HUES64 (cell line): ENCODE data around the gene P4HA1.
"Not testable (repeated sequence)": the region's sequence is repeated elsewhere in the genome, so short reads cannot be mapped to it uniquely, and the experiment has no call there.

Source experiments
- H3K27ac ChIP-seq: 2 replicates; pipeline ENCODE4 v1.7.0; 2013; ENCODE audit warnings: low read depth, low read length, inconsistent platforms
- H3K27me3 ChIP-seq: 2 replicates; pipeline ENCODE4 v1.6.1; 2013; ENCODE audit warnings: mild to moderate bottlenecking, low read length; ENCODE audit not compliant: insufficient read depth
- H3K36me3 ChIP-seq: 2 replicates; pipeline ENCODE4 v1.6.1; 2013; ENCODE audit warnings: mild to moderate bottlenecking, low read length; ENCODE audit not compliant: insufficient read depth
- H3K4me1 ChIP-seq: 2 replicates; pipeline ENCODE4 v1.6.1; 2013; ENCODE audit warnings: mild to moderate bottlenecking, low read length, moderate library complexity; ENCODE audit not compliant: insufficient read depth
- H3K4me3 ChIP-seq: 2 replicates; pipeline ENCODE4 v1.5.1; 2013; ENCODE audit warnings: mild to moderate bottlenecking, low read length, moderate library complexity
- H3K9ac ChIP-seq: 2 replicates; pipeline ENCODE4 v1.6.1; 2013; ENCODE audit warnings: mild to moderate bottlenecking, low read depth, low read length
- H3K9me3 ChIP-seq: 2 replicates; pipeline ENCODE4 v1.6.1; 2013; ENCODE audit warnings: low read depth, low read length; ENCODE audit not compliant: insufficient read depth
- WGBS: fragments of 150-250, 120-280 bp; methylation state at CpG from one replicate; pipeline ENCODE4 v1.1.7; 2013; ENCODE audit warnings: missing lambda C conversion rate; 5-methylcytosine and 5-hydroxymethylcytosine counted together

The P4HA1 gene

DNA sequence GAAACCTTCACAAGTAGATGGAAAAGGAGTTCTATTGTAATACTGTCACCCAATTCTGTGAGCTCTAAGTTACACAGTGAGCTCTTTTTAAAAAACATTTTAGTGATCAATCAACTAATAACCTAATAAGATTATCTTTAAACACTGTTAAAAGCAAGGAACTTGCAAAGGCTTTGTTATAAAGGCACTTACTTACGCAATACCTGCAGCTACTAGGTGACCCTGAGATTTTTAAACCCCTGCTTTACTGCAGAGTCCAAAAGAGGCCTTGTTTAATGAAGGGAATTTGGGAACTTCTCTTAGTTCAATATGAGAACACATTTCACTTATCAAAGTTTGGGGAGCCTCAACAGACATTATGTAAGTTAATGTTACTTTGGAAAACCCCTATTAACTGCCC is 53.3 kb downstream of the P4HA1 start:
- H3K9ac ChIP-seq: peak overlapping the region; percentile 33; the same call in 1 of the 2 replicates
- peaks cover 60% of the 10 kb centered on the region for H3K36me3 ChIP-seq
- 100% methylated on average over 1 of the region's 1 CpG for WGBS
- no peak overlapping the region for H3K4me3 ChIP-seq
- no peaks in the 10 kb centered on the region for H3K27me3 ChIP-seq
- H3K4me1 ChIP-seq: peaks cover 35% of the 10 kb centered on the region
- H3K9me3 ChIP-seq: no peaks in the 10 kb centered on the region
- H3K27ac ChIP-seq: peak overlapping the region; percentile 82

DNA sequence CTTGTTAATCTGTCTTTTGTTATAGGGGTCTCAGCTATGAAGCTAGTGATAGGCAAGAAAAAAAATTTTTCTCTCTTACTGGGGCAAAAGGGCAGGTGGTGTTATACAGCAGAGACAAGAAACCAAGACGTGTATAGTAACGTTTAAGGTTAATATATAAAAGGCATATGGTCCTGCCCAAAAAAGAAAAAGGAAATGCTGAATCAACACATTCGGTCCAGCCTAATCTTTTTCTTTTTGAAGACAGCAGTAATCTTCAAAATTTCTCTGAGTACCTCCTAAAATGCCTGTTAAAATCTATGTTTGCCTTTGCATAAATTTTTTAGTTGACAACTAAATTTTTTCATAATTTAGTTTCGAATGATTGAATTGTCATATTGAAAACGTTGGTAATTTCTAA is 54.5 kb downstream of the P4HA1 start:
- Histone ChIP-seq H3K27ac (no peak overlapping the region), H3K4me1 (peaks cover 35% of the 10 kb centered on the region), H3K36me3 (peaks cover 53% of the 10 kb centered on the region), H3K9me3 (no peaks in the 10 kb centered on the region), H3K9ac (no peak overlapping the region), H3K27me3 (no peaks in the 10 kb centered on the region), H3K4me3 (no peak overlapping the region)
- WGBS: 96% methylated on average over 3 of the region's 5 CpGs

DNA sequence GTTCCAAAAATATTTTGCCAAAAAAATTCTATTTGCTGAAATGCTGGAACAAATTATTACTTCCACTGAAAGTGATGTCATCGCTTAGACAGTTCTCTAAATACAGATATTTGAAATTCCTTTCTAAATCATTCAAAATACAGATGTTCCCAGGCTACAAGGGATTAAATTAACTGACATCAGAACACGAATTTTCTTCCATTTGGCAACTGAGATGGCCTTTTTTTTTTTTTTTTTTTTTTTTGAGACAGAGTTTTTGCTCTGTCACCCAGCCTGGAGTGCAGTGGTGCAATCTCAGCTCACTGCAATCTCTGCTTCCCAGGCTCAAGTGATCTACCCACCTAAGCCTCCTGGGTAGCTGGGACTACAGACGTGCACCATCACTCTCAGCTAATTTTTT is 57.0 kb downstream of the P4HA1 start:
- H3K4me1 ChIP-seq: peaks cover 16% of the 10 kb centered on the region
- WGBS: 87% methylated on average over 3 of the region's 3 CpGs
- peaks cover 50% of the 10 kb centered on the region for H3K36me3 ChIP-seq
- H3K9me3 ChIP-seq: no peaks in the 10 kb centered on the region
- H3K27ac ChIP-seq: no peak overlapping the region
- no peak overlapping the region for H3K9ac ChIP-seq
- no peaks in the 10 kb centered on the region for H3K27me3 ChIP-seq
- no peak overlapping the region for H3K4me3 ChIP-seq

DNA sequence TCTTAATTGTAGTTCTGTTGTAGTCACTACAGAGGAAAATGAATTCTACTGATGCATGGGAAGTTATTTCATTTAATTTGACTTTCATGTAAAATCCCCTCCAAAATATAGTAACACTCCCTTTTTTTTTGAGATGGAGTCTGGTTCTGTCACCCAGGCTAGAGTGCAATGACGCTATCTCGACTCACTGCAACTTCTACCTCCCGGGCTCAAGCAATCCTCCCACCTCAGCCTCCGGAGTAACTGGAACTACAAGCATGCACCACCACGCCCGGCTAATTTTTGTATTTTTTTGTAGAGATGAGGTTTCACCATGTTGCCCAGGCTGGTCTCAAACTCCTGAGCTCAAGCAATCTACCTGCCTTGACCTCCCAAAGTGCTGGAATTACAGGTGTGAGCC is 60.4 kb downstream of the P4HA1 start:
- peaks cover 19% of the 10 kb centered on the region for H3K36me3 ChIP-seq
- 95% methylated on average over 6 of the region's 6 CpGs for WGBS
- H3K9ac ChIP-seq, H3K27ac ChIP-seq, H3K4me3 ChIP-seq, H3K27me3 ChIP-seq, H3K9me3 ChIP-seq, H3K4me1 ChIP-seq: not testable (repeated sequence)

DNA sequence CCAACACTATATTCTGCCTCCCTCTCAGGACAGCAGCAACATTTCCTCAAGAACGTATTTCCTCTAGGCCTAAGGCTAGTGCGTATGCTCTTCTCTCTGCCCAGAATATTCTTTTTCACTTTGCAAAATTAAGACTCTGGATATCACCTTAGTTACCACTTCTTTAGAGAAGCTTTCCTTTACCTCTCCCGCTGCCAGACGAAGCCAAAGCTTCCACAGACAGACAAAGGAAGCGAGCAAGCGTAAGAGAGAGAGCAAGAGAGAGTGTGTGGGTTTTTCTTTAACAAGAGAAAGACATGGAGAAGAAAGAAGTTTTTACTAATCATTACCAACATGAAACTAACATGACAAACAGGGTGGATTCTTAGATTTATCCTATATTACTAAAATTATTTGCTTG is 64.1 kb downstream of the P4HA1 start:
- Histone ChIP-seq H3K27me3 (no peaks in the 10 kb centered on the region), H3K27ac (no peak overlapping the region)
- WGBS: 93% methylated on average over 6 of the region's 6 CpGs

DNA sequence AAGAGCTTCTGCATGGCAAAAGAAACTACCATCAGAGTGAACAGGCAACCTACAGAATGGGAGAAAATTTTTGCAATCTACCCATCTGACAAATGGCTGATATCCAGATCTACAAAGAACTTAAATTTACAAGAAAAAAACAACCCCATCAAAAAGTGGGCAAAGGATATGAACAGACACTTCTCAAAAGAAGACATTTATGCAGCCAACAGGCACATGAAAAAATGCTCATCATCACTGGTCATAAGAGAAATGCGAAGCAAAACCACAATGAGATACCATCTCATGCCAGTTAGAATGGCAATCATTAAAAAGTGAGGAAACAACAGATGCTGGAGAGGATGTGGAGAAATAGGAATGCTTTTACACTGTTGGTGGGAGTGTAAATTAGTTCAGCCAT is 70.0 kb downstream of the P4HA1 start:
- not testable (repeated sequence) for H3K27me3 ChIP-seq
- H3K36me3 ChIP-seq: peaks cover 32% of the 10 kb centered on the region
- 100% methylated on average over 1 of the region's 1 CpG for WGBS

More for the DNA sequence above, 64.1 kb downstream of the P4HA1 start:
- Histone ChIP-seq H3K4me1 (no peaks in the 10 kb centered on the region; the same call in 1 of the 2 replicates), H3K4me3 (no peak overlapping the region), H3K36me3 (peaks cover 46% of the 10 kb centered on the region), H3K9ac (no peak overlapping the region), H3K9me3 (no peaks in the 10 kb centered on the region)

DNA sequence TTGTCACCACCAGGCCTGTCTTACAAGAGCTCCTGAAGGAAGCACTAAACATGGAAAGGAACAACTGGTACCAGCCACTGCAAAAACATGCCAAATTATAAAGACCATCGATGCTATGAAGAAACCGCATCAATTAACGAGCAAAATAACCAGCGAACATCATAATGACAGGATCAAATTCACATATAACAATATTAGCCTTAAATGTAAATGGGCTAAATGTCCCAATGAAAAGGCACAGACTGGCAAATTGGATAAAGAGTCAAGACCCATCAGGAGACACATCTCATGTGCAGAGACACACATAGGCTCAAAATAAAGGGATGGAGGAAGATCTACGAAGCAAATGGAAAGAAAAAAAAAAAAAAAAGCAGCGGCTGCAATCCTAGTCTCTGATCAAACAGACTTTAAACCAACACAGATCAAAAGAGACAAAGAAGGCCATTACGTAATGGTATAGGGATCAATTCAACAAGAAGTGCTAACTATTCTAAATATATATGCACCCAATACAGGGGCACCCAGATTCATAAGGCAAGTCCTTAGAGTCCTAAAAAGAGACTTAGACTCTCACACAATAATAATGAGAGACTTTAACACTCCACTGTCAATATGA is 73.1 kb downstream of the P4HA1 start:
- H3K9me3 ChIP-seq, H3K4me3 ChIP-seq, H3K9ac ChIP-seq, H3K27ac ChIP-seq, H3K27me3 ChIP-seq, H3K4me1 ChIP-seq: not testable (repeated sequence)
- WGBS: 98% methylated on average over 5 of the region's 7 CpGs
- H3K36me3 ChIP-seq: peaks cover 18% of the 10 kb centered on the region

More for the DNA sequence above, 70.0 kb downstream of the P4HA1 start:
- H3K27ac ChIP-seq, H3K9ac ChIP-seq, H3K9me3 ChIP-seq, H3K4me3 ChIP-seq, H3K4me1 ChIP-seq: not testable (repeated sequence)

DNA sequence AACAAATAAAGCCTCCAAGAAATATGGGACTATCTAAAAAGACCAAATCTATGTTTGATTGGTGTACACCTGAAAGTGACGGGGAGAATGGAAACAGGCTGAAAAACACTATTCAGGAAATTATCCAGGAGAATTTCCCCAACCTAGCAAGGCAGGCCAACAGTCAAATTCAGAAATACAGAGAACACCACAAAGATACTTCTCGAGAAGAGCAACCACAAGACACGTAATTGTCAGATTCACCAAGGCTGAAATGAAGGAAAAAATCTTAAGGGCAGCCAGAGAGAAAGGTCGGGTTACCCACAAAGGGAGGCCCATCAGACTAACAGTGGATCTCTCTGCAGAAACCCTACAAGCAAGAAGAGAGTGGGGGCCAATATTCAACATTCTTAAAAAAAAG is 73.7 kb downstream of the P4HA1 start:
- not testable (repeated sequence) for H3K9ac ChIP-seq, H3K27ac ChIP-seq, H3K27me3 ChIP-seq, H3K9me3 ChIP-seq, H3K4me1 ChIP-seq, H3K4me3 ChIP-seq
- 90% methylated on average over 4 of the region's 4 CpGs for WGBS
- peaks cover 12% of the 10 kb centered on the region for H3K36me3 ChIP-seq

DNA sequence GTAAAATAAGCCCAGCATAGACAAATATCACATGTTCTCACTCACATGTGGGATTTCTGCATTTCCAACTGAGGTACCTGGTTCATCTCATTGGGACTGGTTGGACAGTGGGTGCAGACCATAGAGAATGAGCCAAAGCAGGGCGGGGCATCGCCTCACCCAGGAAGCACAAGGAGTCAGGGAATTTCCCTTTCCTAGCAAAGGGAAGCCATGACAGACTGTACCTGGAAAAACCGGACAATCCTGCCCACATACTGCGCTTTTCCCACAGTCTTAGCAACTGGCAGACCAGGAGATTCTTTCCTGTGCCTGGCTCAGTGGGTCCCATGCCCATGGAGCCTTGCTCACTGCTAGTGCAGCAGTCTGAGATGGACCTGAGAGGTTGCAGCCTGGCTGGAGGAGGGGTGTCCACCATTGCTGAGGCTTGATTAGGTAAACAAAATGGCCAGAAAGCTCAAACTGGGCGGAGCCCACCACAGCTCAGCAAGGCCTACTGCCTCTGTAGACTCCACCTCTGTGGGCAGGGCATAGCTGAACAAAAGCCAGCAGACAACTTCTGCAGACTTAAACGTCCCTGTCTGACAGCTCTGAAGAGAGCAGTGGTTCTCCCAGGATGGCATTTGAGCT is 75.0 kb downstream of the P4HA1 start:
- not testable (repeated sequence) for H3K9me3 ChIP-seq, H3K27me3 ChIP-seq, H3K27ac ChIP-seq, H3K4me3 ChIP-seq, H3K4me1 ChIP-seq, H3K9ac ChIP-seq
- H3K36me3 ChIP-seq: peaks cover 15% of the 10 kb centered on the region
- 92% methylated on average over 6 of the region's 6 CpGs for WGBS

DNA sequence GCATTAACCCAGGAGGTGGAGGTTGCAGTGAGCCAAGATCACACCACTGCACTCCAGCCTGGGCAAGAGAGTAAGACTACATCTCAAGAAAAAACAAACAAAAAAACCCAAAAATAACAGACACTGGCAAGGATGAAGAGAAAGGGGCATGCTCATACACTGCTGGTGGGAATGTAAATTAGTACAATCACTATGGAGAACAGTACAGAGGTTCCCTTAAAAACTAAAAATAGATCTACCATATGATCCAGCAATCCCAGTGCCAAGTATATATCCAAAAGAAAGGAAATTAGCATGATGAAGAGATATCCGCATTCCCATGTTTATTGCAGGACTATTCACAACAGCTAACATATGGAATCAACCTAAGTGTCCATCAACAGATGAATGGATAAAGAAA is 75.6 kb downstream of the P4HA1 start:
- H3K36me3 ChIP-seq: peaks cover 19% of the 10 kb centered on the region

DNA sequence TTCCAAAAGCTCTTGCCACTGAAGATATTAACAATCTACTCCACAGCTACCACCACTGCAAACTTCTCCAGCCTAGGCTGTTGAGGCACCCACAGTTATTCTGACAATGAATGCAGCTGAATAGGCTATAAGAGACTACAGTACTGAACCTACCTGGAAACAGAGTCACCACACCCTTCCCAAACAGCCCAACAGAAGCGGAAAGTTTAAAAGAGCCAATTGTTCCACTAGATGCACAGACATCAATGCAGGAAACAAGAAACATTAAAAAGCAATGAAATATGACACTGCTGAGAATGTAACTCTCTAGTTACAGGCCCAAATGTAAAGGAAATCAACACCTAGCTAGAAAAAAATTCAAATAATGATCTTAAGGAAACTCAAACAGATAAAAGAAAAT is 77.6 kb downstream of the P4HA1 start:
- H3K4me3 ChIP-seq: no peak overlapping the region

More for the DNA sequence above, 75.6 kb downstream of the P4HA1 start:
- Histone ChIP-seq H3K27me3 (no peaks in the 10 kb centered on the region), H3K4me3 (no peak overlapping the region), H3K4me1 (no peaks in the 10 kb centered on the region), H3K9me3 (no peaks in the 10 kb centered on the region), H3K27ac (no peak overlapping the region), H3K9ac (no peak overlapping the region)
- 100% methylated on average over 1 of the region's 1 CpG for WGBS

DNA sequence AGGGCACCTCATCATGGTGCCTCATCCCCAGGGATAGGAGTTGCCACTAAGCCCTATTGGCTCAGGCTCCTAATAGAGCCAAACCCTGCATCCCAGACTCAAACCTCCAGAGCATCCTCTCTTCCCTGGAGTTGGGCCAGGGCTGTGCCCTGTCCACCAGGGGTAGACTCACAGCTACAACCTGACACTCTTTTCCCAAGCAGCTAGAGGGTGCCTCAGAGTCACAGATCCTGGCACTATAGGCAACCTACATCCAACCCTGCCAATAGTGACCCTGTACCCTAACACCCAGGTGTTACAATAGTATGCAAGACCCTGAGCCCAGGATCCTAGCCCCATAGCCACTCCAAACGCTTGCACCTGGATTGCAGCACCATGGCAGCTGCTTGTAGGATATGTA is 78.0 kb downstream of the P4HA1 start:
- Histone ChIP-seq H3K27ac (no peak overlapping the region), H3K9ac (no peak overlapping the region), H3K9me3 (no peaks in the 10 kb centered on the region), H3K27me3 (no peaks in the 10 kb centered on the region), H3K4me1 (no peaks in the 10 kb centered on the region), H3K36me3 (peaks cover 39% of the 10 kb centered on the region), H3K4me3 (no peak overlapping the region)
- WGBS: 94% methylated on average over 1 of the region's 1 CpG

More for the DNA sequence above, 77.6 kb downstream of the P4HA1 start:
- Histone ChIP-seq H3K27ac (no peak overlapping the region), H3K27me3 (no peaks in the 10 kb centered on the region), H3K9ac (no peak overlapping the region), H3K36me3 (peaks cover 34% of the 10 kb centered on the region), H3K4me1 (no peaks in the 10 kb centered on the region), H3K9me3 (no peaks in the 10 kb centered on the region)
- WGBS: 92% methylated on average over 1 of the region's 1 CpG
